NCI-H2107 (cell line): ENCODE results near the gene USPL1.
"Not testable (repeated sequence)": the region's sequence is repeated elsewhere in the genome, so short reads cannot be mapped to it uniquely, and the experiment has no call there.

Source experiments
- DNase-seq: peaks from one replicate; lab custom pipeline; 2025; lab: John Stamatoyannopoulos, UW

Gene USPL1

DNA sequence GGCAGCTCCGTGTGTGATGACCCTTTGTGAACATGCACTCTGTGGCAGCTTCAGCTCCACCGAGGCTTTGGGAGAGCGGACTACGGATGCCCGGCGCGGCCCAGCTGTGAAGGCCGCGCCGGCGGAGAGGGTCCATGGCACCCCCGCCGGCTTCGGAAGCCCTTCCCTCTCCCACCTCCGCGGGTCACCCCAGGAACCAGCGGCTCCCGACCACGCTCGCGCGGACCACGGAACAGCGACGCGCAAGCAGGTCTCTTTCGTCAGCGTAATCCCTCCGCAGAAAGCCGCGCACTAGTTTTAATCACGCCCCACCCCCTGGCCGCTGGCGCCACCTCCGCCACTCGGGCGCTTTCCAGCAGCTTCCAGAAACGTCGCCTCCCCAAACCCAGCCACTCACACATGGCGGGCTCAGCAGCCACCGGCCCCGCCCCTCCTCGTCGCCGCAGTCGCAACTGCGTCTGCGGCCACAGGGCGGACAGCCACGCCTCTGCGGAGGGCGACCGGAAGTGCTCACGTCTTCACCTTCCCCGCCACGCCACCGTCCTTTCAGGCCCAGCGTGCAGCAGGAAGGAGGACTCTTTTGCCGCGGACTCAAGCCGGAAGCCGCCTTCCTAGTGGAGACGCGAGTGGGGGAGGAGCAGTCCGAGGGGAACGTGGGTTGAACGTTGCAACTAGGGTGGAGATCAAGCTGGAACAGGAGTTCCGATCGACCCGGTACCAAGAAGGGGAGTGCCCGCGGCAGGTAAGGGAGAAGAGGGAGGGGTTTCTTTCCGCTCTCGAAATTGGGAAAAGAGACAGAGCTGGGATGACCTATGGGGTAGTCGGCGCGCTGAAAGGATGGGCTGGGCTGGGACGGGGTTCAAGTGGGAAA lies at the start of gene USPL1:
TSS of gene USPL1 (plus strand) at position 606 of the 871 bp plus-strand sequence. CDS start 3,221 bp downstream, outside the sequence.
- DNase-seq, result peak; percentile 96

DNA sequence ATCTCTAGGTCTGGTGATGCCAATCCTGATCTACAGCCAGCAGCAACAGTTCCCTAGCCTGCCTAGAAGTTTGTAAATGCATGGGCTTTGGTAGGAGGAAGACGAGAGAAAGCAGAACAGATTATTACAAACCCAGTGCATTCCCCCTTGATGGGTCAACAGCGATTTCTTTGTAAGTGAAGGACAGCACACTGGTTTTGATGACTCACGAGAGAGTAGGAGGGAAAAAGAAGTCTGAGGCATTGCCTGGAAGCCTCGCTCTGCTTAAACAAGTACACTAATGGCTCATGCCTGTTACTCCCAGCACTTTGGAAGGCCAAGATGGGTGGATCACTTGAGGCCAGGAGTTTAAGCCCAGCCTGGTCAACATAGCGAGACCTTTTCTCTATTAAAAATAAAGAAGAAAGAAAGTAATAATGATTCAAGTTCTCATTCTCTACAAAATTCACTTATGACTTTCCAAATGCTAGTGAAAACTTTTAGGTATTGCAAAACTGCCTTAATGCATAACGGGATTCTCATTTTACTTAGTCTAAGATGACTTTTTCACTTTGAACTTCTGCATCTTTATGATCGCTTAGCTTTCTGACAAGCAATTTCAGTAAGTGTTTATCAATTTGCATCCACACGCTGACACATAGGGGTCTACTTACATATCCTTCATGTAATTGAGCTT lies 47.7 kb upstream of the USPL1 start:
- DNase-seq, result no peak

DNA sequence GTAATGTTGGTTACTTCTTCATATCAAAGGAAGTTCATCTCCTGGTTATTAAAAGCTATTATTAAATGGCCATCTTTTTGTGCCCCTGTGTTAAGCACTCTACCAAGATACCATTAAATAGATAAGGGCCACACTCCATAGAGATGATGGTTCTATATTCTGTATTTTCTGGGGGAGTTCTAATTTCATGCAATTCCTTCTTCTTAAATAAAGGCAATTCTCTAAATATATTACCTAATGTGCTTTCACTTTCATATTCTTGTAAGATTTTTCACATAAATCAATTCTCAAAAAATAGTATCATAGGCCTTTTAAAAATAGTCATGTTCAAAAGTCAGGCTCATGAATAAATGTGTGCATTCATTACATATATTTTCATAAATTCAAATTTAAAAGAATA lies 47.0 kb upstream of the USPL1 start:
- no peak for DNase-seq

DNA sequence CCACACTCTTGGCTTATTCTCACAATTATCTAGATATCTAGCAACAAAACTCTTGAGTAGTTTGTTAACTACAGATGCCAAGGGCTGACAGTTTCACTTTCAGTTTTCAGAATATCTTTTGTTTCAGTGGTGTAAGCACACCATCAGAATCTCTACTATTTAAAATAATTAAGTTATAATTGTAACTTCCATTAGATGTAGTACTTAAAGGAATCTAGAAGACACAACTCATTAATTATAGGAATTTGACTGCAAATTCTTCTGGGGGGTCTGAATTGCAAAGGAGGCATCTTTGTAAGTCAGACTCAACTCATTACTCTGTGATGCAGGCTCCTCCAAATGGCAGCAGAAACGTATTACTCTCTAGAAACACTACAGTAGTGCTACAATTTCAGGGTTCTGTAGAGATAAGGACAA lies 44.9 kb upstream of the USPL1 start:
- DNase-seq, result peak; percentile 12

DNA sequence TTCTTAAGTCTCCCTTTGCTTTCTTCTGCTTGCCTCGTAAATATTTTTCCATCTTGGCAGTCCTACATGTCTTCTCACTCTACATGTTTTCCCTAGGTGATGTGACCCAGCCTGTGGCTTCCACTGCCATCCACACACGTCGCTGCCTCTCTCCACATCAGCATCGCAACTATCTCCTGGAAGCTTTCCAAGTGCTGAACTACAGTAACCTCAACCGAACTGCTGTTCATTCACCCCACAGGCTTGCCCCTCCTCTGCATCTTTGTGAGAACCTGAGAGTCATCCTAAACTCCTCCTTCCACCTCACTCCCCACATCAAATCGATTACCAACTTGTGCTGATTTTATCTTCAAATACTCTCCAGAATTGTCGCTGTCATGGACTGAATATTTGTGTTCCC lies 41.2 kb upstream of the USPL1 start:
- peak; percentile 6 for DNase-seq

DNA sequence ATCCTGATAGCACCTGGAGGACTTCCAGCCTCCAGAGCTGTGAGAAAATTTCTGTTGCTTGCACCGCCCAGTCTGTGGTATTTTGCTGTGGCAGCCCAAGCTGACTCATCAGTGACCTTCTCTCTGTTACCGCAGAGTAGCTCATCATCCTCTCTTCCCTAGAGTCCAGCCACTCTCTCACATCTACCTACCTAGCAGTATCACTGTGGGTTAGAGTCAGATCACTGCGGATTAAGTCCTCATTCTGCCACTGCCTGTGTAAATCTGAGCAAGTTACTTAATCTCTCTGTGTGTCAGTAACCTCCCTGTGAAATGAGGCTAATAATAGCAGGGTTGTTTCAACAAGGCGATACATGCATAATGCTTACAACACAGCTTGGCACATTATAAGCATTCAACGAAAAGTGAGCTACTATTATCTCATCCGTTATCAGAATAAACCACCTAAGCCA lies 40.3 kb upstream of the USPL1 start:
- no peak for DNase-seq

DNA sequence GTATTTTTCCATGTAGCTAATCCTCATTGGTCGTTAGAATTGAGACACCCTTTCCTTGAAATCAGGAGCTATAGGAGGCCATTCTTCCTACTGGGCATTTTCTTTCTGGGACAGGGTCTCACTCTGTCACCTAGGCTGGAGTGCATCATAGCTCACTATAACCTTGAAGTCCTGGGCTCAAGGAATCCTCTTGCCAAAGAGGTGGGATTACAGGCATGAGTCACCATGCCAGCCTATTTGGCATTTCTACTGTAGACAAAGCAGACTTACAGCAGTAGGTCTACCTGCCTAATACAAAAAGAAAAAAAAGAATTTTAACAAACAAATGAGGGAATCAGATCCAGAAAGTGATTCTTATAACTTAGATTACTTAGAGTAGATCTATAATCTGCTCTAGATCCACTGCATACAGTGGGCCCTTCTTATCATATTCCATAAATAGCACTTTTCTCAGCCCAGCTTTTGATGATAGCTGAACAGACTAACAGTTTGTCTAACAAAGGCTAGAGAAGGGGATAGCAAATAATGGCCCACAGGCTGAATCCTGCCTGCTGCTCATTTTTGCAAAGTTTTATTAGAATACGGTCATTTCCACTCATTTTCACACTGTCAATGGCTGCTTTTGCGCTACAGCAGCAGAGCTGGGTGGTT lies 36.7 kb upstream of the USPL1 start:
- no peak for DNase-seq

DNA sequence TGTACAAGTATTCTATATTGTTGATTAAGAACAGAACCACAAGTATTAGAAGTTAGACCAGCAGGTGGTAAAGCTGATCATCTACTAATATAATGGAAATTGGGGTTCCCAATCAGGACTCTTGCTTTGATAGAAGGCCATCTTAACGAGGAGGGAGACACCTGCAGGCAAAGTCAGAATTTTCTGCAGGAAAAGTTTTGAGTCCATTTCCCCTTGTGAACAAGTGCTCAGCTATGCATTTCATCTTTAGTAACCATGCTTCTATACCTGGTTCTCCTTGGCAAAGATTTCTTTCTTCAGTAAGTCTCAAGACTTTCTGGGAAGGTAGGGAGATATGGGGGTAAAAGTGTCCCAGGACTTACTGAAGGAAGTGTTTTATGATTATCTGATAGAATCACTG lies 36.1 kb upstream of the USPL1 start:
- no peak for DNase-seq

DNA sequence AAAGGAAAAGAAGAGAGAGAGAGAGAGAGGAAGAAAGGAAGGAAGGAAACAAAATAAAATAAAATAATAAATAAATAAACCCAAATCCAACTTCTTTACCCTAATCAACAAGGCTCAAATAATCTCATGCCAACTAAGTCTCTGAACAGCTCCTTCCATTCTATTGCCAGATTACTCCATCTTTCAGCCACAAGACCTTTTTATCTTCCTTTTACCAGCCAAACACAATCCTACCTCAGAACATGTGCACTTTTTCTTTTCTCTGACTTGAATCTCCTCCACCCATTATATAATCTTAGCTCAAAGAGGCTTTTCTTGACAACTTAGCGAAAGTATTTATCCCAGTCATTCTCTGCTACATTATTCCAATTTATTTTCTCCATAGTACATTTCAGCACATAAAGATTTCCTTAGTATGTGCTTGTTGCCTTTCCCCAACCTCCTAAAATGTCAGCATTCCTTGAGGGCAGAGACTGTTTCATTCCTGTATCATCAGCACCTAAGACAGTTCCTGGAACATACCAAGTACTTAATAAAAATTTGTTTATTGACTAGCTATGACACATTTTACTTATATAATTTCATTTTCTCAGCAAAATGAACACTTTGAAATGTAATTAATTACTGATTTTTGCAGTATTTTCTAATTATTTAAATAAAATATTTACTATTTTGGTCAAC lies 33.5 kb upstream of the USPL1 start:
- no peak for DNase-seq

DNA sequence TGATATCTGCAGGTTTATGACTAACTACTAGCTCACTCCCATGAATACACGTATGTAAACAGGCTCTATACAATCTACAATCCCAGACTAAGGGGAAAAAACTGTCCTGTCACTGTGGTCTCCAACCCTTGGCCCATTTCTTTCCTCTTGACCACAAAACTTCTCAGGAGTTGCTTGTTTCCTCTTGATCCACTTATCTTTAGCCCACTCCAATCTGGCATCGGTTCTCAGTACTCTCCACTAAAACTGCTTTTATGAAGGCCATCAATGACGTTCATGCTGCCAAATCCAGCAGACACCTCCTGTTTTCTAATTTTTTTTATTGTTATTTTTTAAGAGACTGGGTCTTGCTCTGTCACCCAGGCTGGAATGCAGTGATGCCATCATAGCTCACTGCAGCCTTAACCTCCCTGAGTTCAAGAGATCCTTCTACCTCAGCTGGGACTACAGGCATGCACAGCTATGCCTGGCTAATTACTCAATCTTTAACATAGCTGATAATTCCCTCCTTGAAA lies 31.9 kb upstream of the USPL1 start:
- no peak for DNase-seq

DNA sequence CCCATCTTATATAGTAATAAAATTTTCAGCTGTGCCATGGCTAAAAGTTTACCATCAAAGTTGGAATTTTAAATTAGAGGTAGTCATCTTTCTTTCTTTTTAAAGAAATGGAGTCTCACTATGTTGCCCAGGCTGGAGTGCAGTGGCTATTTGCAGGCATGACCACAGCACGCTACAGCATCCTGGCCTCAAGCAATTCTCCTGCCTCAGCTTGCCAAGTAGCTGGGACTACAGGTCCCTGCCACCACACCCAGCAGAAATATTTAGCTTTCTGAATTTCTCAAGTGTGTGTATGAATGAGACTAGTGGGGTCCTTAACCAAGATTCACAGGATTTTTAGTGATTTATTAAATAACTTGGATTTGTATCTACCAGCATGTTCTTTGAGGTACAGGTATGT lies 30.5 kb upstream of the USPL1 start:
- no peak for DNase-seq

DNA sequence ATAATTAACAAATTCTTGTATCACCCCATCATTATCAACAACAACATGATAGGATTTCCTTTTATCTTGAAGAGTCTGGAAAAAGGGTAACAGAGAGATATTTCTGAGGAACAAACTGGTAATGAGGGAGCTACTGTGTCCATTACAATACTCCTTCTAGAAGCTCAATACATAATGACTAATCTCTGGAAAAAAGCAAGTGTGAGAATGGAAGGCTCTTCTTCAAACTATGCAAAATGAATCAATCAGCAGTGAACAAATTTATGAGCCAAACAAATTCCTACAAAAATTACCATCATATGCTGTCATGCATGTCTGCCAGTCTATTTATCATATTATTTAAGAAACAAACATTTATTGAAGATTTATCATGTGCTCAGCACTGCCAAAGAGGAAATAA lies 30.0 kb upstream of the USPL1 start:
- no peak for DNase-seq

DNA sequence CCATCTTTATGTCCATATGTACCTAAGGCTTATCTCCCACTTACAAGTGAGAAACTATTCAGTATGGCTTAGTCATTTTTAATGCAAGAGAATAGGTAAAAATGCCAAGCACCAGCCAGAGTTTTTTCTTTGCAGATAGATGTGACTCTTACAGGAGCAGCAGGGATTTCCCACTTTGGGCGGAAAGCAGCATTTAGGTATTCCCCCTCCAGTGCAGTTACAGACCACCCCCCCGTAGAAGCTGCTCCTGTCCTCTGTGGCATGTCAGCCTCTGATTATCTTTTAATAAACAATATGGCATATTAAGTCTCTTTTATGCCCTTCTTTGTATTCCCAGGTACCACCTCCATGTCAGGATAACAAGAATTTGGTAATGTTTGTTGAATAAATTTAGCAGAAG lies 24.7 kb upstream of the USPL1 start:
- DNase-seq, result no peak

DNA sequence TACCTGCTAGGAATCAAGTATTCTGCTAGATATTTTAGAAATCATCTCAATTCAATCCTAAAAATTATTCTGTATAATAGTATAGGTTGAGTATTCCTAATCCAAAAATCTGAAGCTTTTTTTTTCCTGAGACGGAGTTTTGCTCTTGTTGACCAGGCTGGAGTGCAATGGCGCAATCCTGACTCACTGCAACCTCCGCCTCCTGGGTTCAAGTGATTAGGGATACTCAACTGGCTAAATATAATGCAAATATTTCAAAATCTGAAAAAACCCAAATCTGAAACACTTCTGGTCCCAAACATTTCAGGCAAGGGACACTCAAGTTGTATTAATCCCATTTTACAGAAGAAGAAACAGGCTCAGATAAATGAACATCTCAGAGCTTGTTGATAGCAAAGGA lies 17.2 kb upstream of the USPL1 start:
- DNase-seq, result no peak

DNA sequence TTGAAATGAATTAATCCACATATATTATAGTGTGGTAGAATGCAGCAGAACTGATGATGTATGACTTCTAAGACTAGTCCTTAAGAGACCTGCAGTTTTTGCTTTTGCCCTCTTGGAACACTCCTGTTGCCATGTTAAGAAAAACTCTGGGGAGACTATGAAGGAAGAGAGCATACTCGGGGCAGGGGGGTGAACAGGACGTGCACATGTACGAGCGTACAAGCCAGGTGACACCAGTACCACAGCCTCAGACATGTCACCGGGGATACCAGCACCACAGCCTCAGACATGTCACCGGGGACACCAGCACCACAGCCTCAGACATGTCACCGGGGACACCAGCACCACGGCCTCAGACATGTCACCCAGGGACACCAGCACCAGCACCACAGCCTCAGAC lies 15.9 kb upstream of the USPL1 start:
- no peak for DNase-seq

DNA sequence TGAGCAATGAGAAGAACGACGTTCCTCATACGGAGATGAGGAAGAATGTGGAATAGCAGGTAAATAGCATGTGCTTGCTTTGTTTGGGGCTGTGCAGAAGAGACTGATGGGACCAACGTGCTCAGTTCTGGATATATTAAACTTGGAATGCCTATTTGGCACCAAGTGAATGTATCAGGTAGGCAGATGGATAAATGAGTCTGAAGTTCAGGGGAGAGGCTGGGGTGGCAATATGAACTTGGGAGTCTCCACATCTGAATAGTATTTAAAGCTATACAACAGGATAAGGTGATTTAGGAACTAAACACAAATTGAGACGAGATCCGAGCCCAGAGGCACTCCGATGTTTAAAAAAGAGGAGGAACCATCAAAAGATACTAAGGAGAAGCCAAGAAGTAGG lies 12.7 kb upstream of the USPL1 start:
- no peak for DNase-seq

DNA sequence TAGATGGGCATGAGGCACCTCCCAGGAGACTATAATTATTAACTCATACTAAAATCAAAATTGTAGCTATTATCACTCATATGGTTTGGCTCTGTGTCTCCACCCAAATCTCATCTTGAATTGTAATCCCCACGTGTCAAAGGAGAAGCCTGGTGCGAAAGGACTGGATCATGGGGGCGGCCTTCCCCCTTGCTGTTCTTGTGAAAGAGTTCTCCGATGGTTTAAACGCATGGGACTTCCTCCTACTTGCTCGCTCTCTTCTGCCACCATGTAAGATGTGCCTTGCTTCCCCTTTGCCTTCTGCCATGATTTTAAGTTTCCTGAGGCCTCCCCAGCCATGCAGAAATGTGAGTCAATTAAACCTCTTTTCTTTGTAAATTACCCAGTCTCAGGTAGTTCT lies 10.5 kb upstream of the USPL1 start:
- DNase-seq, result not testable (repeated sequence)

DNA sequence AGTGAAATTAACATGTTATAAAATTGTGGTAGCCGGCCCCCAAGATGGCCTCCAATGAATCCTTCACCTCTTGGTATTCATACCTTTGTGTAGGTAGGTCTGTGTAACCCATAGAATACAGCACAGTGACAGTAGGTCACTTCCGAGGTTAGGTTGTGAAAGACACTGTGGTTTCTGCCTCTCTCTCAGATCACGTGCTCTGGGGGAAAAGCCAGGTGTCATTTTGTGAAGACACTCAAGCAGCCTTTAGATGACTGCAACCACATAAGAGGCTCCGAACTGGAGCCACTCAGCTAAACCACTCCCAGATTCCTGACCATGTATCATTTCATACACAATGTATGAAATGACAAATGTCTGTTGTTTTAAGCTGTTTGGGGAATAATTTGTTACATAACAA lies 9.8 kb upstream of the USPL1 start:
- peak; percentile 35 for DNase-seq

DNA sequence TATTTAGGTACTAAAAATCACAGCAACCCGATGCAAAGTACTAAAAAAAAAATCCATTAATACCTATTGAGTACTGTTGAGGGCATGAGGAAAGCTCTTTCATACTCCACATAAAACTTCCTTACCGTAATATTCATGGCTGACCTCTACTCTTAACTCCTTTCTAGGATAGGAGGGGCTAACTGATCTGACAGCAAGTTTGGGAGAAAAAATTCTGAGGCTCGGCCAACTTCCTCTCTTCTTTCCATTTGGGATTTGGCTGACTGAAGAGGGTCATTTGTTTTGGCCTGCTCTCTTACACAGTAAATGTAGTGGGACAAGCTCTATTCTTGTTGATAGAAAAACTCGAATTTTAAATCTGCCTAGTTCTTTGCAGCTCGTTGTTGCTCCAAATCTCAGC lies 9.4 kb upstream of the USPL1 start:
- DNase-seq, result no peak

DNA sequence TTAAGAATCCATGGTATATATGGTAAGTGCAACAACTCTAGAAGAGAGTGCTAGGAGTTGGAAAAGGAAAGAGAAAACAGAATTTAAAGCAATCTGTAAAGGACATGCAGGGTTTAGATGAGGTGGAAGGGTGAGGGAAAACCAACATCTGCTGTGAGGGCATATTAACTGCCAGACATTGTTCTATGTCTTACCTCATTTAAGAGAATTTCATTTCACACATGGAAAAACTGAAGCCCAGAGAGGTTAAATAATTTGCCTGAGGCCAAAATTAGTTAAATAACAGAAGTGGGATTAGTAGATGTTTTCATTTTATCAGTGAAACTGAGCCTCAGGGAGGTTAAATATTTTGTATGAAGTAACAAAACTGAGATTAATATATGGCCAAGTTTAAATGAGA lies 7.4 kb upstream of the USPL1 start:
- no peak for DNase-seq

DNA sequence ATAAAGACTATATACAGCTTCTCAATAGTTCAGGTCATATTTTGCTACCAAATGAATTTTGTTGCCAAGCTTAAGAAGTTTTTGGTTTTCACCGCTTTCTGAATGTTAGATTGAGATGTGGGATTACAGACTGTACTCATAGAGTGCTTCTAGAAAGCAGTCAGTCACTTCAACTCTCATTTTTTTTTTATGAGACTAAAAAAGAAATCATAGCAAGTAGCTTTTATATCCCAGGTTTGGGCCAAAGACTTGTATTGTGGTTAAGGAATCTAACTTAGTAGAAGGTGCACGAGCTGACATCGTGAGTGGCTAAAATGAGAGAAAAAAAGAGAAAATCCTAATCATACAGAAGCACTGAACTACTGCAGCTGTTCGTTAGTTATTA lies 2.2 kb upstream of the USPL1 start:
- no peak for DNase-seq

DNA sequence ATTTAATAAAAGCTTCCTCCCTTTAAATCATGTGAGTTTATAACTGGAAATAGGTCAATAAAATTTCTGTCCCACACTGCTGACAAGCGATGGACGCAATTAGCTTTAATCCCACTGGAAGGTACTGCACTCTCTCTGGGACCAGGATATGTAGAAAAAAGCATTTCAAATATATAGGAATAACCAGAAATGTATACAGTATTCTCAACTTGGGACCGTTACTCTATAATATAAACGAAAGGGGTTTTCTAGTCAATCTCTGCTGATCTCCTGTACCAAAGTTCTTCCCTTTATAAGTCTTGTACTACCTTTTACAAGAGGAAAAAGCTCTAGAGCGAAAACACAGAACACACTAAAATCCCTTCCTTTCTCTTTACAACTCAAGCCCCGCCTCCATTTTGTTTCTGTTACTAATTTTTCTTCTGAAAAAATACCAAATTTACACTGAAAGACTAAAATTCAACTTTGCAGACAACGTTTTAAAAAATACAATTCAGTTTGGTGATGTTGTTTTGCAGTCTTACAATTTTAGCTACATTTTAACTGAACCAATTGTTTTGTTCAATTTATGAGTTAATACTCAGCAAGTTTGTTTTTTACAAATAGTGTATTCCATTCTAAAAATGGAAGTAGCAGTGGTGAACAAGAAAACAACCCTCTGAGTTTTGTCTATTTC lies 1.7 kb upstream of the USPL1 start:
- DNase-seq, result no peak
